Epithelial cell of esophagus (primary cell): ENCODE data around the gene SORCS1.

Experiments
- DNase-seq: peaks from one replicate; pipeline ENCODE4 v3.0.0; 2010; ENCODE audit warnings: low read depth
- H3K4me3 ChIP-seq: 2 replicates; pipeline ENCODE4 v1.5.1; 2011; ENCODE audit warnings: mild to moderate bottlenecking, low read length, control low read depth
- TF ChIP-seq, protein P1 (sequence below): IDR thresholded peaks from 2 replicates; pipeline ENCODE4 v1.5.1; 2011; ENCODE audit warnings: low read depth, mild to moderate bottlenecking, low read length, control low read depth, inconsistent platforms; ENCODE audit not compliant: insufficient read depth; ENCODE audit errors: missing control alignments

The SORCS1 gene

GRCh38 chr10:107092321-107092720 is 72.2 kb downstream of the SORCS1 start:
- H3K4me3 ChIP-seq = no peak overlapping the region
- TF ChIP-seq, protein P1, sequence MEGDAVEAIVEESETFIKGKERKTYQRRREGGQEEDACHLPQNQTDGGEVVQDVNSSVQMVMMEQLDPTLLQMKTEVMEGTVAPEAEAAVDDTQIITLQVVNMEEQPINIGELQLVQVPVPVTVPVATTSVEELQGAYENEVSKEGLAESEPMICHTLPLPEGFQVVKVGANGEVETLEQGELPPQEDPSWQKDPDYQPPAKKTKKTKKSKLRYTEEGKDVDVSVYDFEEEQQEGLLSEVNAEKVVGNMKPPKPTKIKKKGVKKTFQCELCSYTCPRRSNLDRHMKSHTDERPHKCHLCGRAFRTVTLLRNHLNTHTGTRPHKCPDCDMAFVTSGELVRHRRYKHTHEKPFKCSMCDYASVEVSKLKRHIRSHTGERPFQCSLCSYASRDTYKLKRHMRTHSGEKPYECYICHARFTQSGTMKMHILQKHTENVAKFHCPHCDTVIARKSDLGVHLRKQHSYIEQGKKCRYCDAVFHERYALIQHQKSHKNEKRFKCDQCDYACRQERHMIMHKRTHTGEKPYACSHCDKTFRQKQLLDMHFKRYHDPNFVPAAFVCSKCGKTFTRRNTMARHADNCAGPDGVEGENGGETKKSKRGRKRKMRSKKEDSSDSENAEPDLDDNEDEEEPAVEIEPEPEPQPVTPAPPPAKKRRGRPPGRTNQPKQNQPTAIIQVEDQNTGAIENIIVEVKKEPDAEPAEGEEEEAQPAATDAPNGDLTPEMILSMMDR = no peak
- DNase-seq = no peak

DNA sequence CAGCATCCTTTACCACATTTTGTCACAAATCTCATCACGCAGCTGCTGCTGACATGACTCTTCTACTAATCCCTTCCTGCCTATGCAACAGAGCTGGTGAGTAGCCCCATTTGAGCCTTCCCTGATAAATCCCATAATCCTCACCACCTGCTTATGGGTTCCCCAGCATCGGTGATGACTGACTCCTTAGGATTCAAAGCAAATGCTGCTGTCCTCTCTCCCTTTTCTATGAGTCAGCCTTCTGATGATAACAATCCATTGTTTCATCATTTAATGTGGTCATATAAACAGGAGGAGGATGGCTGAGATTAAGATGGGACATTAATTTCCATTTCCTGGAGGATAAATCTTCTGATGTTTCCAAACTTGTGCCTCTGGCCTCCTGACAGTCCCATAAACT is 73.4 kb downstream of the SORCS1 start:
- H3K4me3 ChIP-seq = no peak overlapping the region
- TF ChIP-seq, protein P1 = no peak
- DNase-seq = no peak

DNA sequence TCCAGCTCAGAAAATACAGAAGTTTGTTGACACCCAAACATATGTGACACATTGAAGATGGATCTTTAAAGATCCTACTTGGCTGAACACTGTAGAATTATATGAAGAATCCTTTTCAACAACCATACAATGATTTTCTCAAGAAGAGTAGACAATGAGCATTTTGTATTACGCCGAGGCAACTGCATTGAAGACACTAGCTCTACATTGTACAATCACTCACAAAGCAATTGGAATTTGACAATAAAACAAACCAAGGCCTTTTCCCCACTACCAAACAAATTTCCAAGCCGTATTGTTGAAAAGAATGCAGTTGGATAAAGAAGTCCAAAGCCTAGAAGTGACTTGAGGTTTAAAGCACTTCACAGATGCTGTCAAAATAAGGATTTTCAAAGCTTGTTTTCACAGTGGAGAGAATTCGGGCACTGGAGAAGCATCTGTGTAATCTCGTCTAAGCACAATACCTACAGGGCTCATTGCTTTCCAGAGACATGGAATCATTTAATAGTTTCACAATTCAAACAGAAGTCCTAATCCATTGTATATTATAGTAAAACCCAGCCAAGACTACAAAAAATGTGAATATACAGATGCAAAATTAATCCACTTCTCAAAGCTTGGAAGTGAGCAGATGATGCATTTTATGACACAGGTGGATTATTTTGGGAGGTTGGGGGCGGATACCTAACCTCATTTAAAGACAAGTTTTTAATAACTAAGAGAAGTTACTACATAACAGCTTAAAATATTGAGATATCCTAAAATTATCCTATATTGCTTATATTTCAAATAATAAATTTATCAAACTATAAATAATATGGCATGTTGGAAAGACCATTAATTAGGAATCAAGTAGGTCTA is 78.6 kb downstream of the SORCS1 start:
- no peak for DNase-seq
- H3K4me3 ChIP-seq = no peak overlapping the region
- TF ChIP-seq, protein P1 = no peak

- TF ChIP-seq, protein P1 = no peak
- no peak overlapping the region for H3K4me3 ChIP-seq
- DNase-seq = no peak
Measured at GRCh38 chr10:107083388-107084009, 81.0 kb downstream of the SORCS1 start.

GRCh38 chr10:107081644-107082043 is 82.9 kb downstream of the SORCS1 start:
- TF ChIP-seq, protein P1 = no peak
- DNase-seq = no peak
- H3K4me3 ChIP-seq = no peak overlapping the region

DNA sequence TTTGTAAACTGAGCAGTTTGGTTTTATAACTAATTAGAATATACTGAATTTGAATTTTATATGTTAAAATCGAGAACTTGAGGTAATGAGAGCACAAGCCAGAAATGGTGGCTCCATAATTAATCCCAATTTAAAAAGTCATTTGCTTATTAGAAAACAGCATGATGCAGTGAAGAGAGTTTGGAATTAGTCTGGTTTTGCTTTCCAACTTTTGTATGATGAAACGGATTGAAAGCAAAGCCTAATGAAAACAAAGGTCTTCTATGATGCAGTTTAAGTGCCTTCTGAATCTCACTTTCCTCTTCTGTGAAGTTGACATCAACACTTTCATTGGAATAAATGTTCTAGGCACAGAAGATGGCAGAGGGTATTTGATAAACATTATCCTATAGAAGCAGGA is 89.4 kb downstream of the SORCS1 start:
- H3K4me3 ChIP-seq = no peak overlapping the region
- no peak for DNase-seq
- TF ChIP-seq, protein P1 = no peak
